CD4-positive, alpha-beta T cell (primary cell): ENCODE measurements around the gene ONECUT2. TPM values are rescaled to one million over a fixed set of nuclear protein-coding genes. Genes with fewer than 3 reads are reported as not detected.
A peak's percentile ranks its signal among the peaks of the same experiment; 100 is the strongest.

Experiments
- ATAC-seq: fragments of 200-7000 bp; cut with Tn5 transposase; one replicate; pipeline ENCODE4 v1.10.0; 2022; ENCODE audit warnings: mild to moderate bottlenecking; ENCODE audit not compliant: poor library complexity
- CTCF ChIA-PET: fragments of 350-600 bp; sonication (Branson Sonifier 250); formaldehyde crosslinking; loops from one replicate; lab custom pipeline; 2021; ENCODE audit warnings: antibody characterized with exemption, inconsistent platforms; lab: Charles Lee
- POLR2A ChIA-PET: fragments of 350-600 bp; sonication (Branson Sonifier 250); formaldehyde crosslinking; loops from one replicate; lab custom pipeline; 2021; ENCODE audit warnings: antibody characterized with exemption, inconsistent platforms; lab: Charles Lee
- DNase-seq, 14 experiments: peaks; one replicate each; pipeline ENCODE4 v3.0.0-alpha.2; 2013 to 2020; ENCODE audit warnings: mixed read lengths in 2 of 14
- H3K27ac ChIP-seq, 2 donors: one replicate each; pipeline versions ENCODE4 v1.5.1 to v1.7.0; 2013; ENCODE audit warnings: low read length in 2 of 2, low read depth in 1 of 2, mild to moderate bottlenecking in 1 of 2
- H3K27me3 ChIP-seq, 2 experiments: 1 replicate in 1 of 2; 2 replicates in 1 of 2; pipeline versions ENCODE4 v1.6.1 to v1.7.0; 2013; ENCODE audit warnings: low read length in 2 of 2, control low read depth in 1 of 2, mild to moderate bottlenecking in 1 of 2, moderate library complexity in 1 of 2; ENCODE audit not compliant: insufficient read depth in 2 of 2, control insufficient read depth in 1 of 2
- H3K36me3 ChIP-seq: one replicate; pipeline ENCODE4 v1.6.1; 2013; ENCODE audit warnings: low read length, control low read depth; ENCODE audit not compliant: insufficient read depth
- H3K4me1 ChIP-seq: one replicate; pipeline ENCODE4 v1.6.1; 2013; ENCODE audit warnings: low read length, control low read depth; ENCODE audit not compliant: insufficient read depth
- H3K4me3 ChIP-seq: one replicate; pipeline ENCODE4 v1.5.1; 2013; ENCODE audit warnings: mild to moderate bottlenecking, low read length, moderate library complexity
- H3K9me3 ChIP-seq, 2 experiments: 1 replicate in 1 of 2; 2 replicates in 1 of 2; pipeline versions ENCODE4 v1.6.1 to v1.7.0; 2013; ENCODE audit warnings: low read length in 2 of 2, mild to moderate bottlenecking in 2 of 2, control low read depth in 1 of 2, moderate library complexity in 1 of 2; ENCODE audit not compliant: control insufficient read depth in 1 of 2, insufficient read depth in 1 of 2
- H3K27ac Mint-ChIP-seq: one replicate; pipeline ENCODE4 v1.8.0; 2020; ENCODE audit warnings: mixed read lengths
- H3K27me3 Mint-ChIP-seq: one replicate; pipeline ENCODE4 v1.8.0; 2021; ENCODE audit warnings: mixed read lengths
- H3K36me3 Mint-ChIP-seq: one replicate; pipeline ENCODE4 v1.8.0; 2021; ENCODE audit warnings: low read depth, mixed read lengths
- H3K4me1 Mint-ChIP-seq: one replicate; pipeline ENCODE4 v1.8.0; 2021; ENCODE audit warnings: low read depth, mixed read lengths
- H3K4me3 Mint-ChIP-seq: one replicate; pipeline ENCODE4 v1.8.0; 2020; ENCODE audit warnings: mild to moderate bottlenecking, mixed read lengths
- H3K9me3 Mint-ChIP-seq: one replicate; pipeline ENCODE4 v1.8.0; 2020; ENCODE audit warnings: mixed read lengths
- CTCF ChIP-seq: fragments of 200-600 bp; IDR thresholded peaks from one replicate; pipeline ENCODE4 v1.8.0; 2022; ENCODE audit warnings: antibody characterized with exemption, mild to moderate bottlenecking
- intact Hi-C, 2 experiments: fragments of 100-400 bp; cut with DNase I in 1 of 2; cut with micrococcal nuclease in 1 of 2; formaldehyde crosslinking; loops; one replicate each; pipeline versions ENCODE4 v1.15.1 to v1.9.0; 2023 to 2025; cut with DNase I, micrococcal nuclease
- total RNA-seq, 174 experiments: library from RNA in 2 of 174; stranded (reverse) in 2 of 174; gene quantifications; one replicate each; pipeline ENCODE4 v1.2.3 and lab custom pipeline; 2021 to 2026

The ONECUT2 gene
- total RNA-seq, 2 experiments from 2014 or later = not detected

DNA sequence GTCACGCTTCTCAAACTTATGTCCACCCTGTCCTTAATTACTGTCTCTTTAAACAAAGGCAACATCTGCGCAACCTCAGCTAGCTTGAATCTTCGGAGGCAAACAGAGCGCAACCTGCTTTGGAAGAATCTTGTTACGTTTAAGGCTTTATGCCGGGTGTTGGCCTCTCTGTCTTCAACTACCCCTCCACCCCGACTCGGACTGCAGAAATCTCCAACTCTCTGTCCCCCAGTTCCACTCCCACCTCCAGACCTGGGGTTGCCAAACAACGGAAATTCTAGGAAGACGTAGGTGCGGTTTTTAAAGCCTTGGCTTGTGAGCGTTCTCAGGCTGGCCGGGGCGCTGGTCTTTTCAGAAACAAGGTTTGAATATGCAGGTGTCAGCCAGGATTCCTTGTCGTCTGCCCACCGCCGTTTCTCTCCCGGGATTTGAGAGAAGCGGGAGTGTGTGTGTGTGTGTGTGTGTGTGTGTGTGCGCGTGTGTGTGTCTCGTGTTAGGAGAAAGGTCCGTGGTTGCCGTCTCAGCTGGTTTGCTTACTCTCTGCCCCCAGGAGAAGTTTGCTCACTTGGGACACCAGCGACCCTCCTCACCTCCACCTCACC is 1.1 kb upstream of the ONECUT2 start:
- no peak for TF ChIP-seq CTCF
- Histone ChIP-seq H3K9me3 (peaks cover 22 to 53% of the 10 kb centered on the region in 2 experiments), H3K27me3 (peaks cover 75 to 92% of the 10 kb centered on the region in 2 experiments), H3K27ac (no peak overlapping the region), H3K36me3 (no peaks in the 10 kb centered on the region), H3K4me1 (peaks cover 49% of the 10 kb centered on the region), H3K4me3 (no peak overlapping the region)
- POLR2A ChIA-PET = no interaction called here
- ATAC-seq (no peak), DNase-seq (no peak)
- Mint-ChIP-seq H3K9me3 (no peaks in the 10 kb centered on the region), H3K27me3 (peaks cover 91% of the 10 kb centered on the region), H3K4me1 (peaks cover 47% of the 10 kb centered on the region), H3K27ac (no peak overlapping the region), H3K4me3 (peak overlapping the region; percentile 67), H3K36me3 (no peaks in the 10 kb centered on the region)
- intact Hi-C loops = no loop called here
- CTCF ChIA-PET = no interaction called here

DNA sequence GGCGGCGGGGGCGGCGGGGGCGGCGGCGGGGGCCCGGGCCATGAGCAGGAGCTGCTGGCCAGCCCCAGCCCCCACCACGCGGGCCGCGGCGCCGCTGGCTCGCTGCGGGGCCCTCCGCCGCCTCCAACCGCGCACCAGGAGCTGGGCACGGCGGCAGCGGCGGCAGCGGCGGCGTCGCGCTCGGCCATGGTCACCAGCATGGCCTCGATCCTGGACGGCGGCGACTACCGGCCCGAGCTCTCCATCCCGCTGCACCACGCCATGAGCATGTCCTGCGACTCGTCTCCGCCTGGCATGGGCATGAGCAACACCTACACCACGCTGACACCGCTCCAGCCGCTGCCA is 644 bp downstream of the ONECUT2 start:
- no peak for TF ChIP-seq CTCF
- Histone ChIP-seq H3K4me1 (peaks cover 37% of the 10 kb centered on the region), H3K4me3 (no peak overlapping the region), H3K36me3 (no peaks in the 10 kb centered on the region), H3K27ac (no peak overlapping the region), H3K9me3 (peaks cover 11 to 60% of the 10 kb centered on the region in 2 experiments), H3K27me3 (peaks cover 78 to 92% of the 10 kb centered on the region in 2 experiments)
- Mint-ChIP-seq H3K27me3 (peaks cover 90% of the 10 kb centered on the region), H3K27ac (no peak overlapping the region), H3K9me3 (no peaks in the 10 kb centered on the region), H3K36me3 (no peaks in the 10 kb centered on the region), H3K4me1 (peaks cover 47% of the 10 kb centered on the region), H3K4me3 (peak overlapping the region; percentile 74)
- DNase-seq (no peak), ATAC-seq (no peak)
- CTCF ChIA-PET = no interaction called here
- intact Hi-C loops = no loop called here
- POLR2A ChIA-PET = no interaction called here

DNA sequence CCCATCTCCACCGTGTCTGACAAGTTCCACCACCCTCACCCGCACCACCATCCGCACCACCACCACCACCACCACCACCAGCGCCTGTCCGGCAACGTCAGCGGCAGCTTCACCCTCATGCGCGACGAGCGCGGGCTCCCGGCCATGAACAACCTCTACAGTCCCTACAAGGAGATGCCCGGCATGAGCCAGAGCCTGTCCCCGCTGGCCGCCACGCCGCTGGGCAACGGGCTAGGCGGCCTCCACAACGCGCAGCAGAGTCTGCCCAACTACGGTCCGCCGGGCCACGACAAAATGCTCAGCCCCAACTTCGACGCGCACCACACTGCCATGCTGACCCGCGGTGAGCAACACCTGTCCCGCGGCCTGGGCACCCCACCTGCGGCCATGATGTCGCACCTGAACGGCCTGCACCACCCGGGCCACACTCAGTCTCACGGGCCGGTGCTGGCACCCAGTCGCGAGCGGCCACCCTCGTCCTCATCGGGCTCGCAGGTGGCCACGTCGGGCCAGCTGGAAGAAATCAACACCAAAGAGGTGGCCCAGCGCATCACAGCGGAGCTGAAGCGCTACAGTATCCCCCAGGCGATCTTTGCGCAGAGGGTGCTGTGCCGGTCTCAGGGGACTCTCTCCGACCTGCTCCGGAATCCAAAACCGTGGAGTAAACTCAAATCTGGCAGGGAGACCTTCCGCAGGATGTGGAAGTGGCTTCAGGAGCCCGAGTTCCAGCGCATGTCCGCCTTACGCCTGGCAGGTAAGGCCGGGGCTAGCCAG is 1.2 kb downstream of the ONECUT2 start:
- Mint-ChIP-seq H3K27me3 (peaks cover 90% of the 10 kb centered on the region), H3K27ac (no peak overlapping the region), H3K9me3 (no peaks in the 10 kb centered on the region), H3K4me3 (peak overlapping the region; percentile 74), H3K36me3 (no peaks in the 10 kb centered on the region), H3K4me1 (peaks cover 47% of the 10 kb centered on the region)
- H3K27ac ChIP-seq = no peak overlapping the region
- POLR2A ChIA-PET = no interaction called here
- intact Hi-C loops = no loop called here
- H3K27me3 ChIP-seq = peaks cover 78 to 91% of the 10 kb centered on the region in 2 experiments
- H3K9me3 ChIP-seq = peaks cover 9 to 64% of the 10 kb centered on the region in 2 experiments
- no peak for TF ChIP-seq CTCF
- ATAC-seq (no peak), DNase-seq (no peak)
- CTCF ChIA-PET = no interaction called here
- no peak overlapping the region for H3K4me3 ChIP-seq
- no peaks in the 10 kb centered on the region for H3K36me3 ChIP-seq
- H3K4me1 ChIP-seq = peaks cover 37% of the 10 kb centered on the region
